A549 treated with CORT108297 at 1 μM for 4 hours (cell line): Measurements from ENCODE around the gene LZTFL1. TPM values are rescaled to one million over a fixed set of nuclear protein-coding genes. Genes with fewer than 3 reads are reported as not detected.

Experiments used
- total RNA-seq: library from RNA; stranded (reverse); fragments of 200-300 nt; extraction: Qiagen RNA extraction; gene quantifications from 5 replicates; pipeline ENCODE4 v1.2.3, GENCODE V29; 2022

LZTFL1 gene
- 15.6 to 17.9 TPM (median 15.6 TPM) in 5 replicates for total RNA-seq

GRCh38 chr3:45841757-45842491 is at the start of gene LZTFL1:
LZTFL1 (minus strand) TSS chr3:45842119; CDS start chr3:45841991, 128 bp downstream.

GRCh38 chr3:45885979-45886705 is 44.2 kb upstream of the LZTFL1 start, which contains the start of gene CCR9:
CCR9 (plus strand) TSS chr3:45886543; CDS start chr3:45894934, 8,391 bp downstream.

GRCh38 chr3:45795882-45796765 is 45.8 kb downstream of the LZTFL1 start, which contains the start of gene SLC6A20:
SLC6A20 (minus strand) TSS chr3:45796536; CDS start chr3:45796419, 117 bp downstream.

Other genes with a start within 250 kb of the LZTFL1 start
- 14.1 to 21.6 TPM (median 18.7 TPM) in 5 replicates for gene LIMD1, start 247.4 kb downstream of the LZTFL1 start, total RNA-seq
- 15.2 to 17.7 TPM (median 16.1 TPM) in 5 replicates for gene SACM1L, start 152.7 kb downstream of the LZTFL1 start, total RNA-seq
- 0.05 to 0.09 TPM (median 0.07 TPM) in 4 of 5 replicates, not detected in the other for gene SLC6A20, start 45.6 kb downstream of the LZTFL1 start, total RNA-seq
- not detected in 5 replicates for gene CCR9, start 44.4 kb upstream of the LZTFL1 start, total RNA-seq
- not detected in 5 replicates for gene CXCR6, start 101.3 kb upstream of the LZTFL1 start, total RNA-seq
- 4.3 to 5.8 TPM (median 4.9 TPM) in 5 replicates for gene FYCO1, start 153.7 kb upstream of the LZTFL1 start, total RNA-seq
- not detected in 5 replicates for gene XCR1, start 185.4 kb upstream of the LZTFL1 start, total RNA-seq